GM04504 (cell line): ENCODE results near the gene MAGI1.
"Not testable (repeated sequence)": the region's sequence is repeated elsewhere in the genome, so short reads cannot be mapped to it uniquely, and the experiment has no call there.

Experiments used
- DNase-seq: peaks from one replicate; pipeline ENCODE4 v3.0.0-alpha.2; 2012; ENCODE audit warnings: low read depth

Gene MAGI1

DNA sequence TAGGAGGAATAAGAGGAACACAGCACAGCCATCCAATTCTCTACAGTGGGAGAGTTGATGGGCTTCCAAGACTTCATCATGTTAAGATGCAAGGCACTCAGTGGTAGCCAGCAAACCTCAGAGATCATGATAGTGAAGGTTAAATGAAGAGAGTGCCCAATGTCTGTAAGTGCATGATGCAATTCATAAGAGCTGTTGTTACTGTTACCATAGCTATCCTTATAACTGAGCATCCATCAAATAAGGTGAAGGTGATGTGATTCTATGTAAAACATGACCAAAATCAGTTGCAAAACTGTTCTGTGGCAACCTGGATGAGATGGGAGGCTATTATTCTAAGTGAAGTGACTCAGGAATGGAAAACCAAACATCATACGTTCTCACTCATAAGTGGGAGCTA is 289.7 kb downstream of the MAGI1 start:
- DNase-seq = no peak

DNA sequence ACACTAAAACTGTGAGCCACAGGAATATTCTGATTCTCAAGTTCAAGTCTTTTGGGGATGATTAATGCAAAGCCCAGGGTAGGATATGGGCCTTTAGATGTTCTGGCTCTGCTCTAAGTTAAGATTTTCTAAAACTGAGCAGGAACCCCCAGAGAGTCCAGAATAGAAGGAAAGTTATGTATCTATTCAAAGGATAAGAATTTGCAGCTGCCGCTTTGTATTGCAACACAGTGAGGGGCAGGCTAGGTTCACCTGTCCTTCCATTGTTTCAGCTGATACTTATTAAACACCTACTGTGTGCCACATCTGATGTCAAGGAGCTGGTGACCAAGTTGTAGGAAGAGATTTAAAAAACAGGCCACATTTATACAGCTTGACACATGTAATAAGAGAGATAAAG is 290.4 kb downstream of the MAGI1 start:
- no peak for DNase-seq

DNA sequence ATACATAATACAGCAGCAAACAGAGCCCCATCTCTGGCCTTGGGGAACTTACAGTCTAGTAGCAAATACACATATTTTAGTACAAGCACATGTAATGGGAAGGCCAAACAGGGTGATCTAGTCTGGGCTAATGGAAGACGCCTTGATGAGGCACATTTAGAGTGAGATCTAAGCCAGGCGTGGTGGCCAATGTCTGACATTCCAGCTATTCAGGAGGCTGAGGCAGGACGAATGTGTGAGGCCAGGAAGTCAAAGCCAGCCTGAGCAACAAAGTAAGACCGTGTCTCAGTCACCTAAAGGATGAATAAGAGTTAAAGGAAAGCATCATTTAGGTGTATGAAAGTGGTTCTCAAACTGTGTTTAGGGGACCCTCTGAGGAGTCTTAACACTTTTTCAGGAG is 291.9 kb downstream of the MAGI1 start:
- DNase-seq = no peak

DNA sequence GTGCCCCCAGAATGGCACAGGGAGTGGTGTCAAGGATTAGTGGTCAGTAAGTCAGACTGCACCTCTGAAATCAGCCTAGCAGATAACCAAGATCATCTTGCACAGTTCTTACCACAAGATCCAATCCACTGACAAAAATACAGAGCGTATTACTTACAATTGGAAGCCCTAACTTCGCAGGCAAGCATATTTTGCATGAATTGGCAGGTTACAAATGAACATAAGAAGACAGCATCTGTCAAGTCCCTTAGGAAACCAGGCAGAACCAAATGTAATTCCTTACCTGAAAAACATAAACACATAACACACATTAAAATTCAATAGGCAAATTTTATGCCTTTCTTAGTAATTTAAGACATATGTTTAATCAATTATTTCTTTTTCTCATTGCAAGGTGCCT is 293.4 kb downstream of the MAGI1 start:
- DNase-seq = no peak

DNA sequence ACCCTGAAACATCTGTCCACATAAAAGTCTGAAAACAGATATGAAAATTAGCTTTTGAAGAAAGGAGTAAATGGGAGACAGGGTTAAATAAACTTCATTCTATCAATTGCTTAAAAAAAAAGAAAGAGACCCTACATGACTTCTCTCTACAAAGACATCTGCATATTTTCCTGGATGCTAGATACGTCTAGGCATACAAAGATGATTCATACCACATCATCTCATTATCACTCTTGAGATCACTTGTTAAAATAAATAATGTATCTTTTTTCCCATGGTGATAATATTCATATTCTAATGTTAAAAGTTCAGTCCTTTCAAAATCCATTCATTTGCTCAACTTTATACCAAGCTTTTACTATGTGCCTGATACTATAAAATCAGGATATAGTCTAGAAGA is 295.8 kb downstream of the MAGI1 start:
- DNase-seq = no peak

DNA sequence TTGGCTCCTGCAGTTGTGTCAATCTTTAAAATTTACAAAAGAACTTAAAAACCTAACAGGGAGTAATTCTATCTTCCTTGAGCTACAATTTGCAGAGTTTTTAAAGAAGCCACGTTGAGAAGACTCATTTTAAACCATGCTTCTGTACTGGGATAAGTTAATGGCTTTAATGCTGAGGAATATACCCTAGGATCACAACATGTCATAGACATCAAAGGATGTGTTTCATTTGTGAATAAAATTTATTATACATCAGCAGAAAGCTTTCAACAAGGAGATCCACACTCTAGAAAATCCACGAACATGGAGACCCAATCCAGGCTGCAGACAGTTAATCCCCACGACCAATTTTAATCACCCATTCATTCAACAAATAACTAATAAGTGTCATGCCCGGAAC is 297.2 kb downstream of the MAGI1 start:
- no peak for DNase-seq

DNA sequence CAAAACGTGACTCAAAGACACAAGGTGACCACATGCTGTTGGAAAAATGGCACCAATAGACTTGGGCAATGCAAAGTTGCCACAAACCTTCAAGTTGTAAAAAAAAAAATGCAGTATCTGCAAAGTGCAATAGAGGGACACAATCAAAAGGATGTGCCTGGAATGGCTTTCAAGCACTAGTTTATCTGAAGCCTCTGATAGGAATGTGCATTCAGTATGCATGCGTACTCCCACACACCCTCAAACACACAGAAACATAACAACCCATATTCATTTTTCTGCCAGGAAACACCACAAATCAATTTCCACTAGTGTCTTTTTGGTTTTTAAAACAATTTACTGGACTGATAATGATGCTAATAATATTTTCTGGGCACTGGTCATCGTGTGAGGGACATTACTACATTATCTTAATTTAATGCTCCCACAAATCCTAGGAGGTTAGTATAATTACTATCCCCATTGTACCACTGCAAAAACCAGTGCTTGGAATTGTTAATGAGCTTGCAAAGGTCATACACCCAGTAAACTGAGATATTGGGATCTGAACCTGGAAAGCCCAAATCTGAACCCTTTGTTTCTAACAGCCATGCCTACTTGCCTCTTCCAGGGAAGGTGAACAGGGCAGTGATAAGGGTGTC is 298.7 kb downstream of the MAGI1 start:
- no peak for DNase-seq

DNA sequence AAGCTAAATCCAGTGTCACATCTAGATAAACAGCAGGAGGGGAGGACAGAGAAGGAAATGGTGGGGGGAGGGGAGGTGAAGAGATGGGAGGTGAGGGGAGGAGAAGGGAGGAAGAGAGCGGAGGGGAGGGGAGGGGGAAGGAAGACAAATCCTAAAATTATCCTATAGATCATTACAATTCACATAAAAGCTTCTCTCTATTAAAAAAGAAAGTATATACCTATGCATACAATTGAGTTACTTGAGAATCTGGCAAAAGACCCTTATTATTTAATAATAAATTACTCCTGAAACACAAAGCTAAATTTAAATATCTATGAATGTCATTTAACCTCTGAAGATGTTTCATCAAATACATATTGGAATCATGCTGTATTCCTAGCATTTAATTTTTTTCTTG is 303.9 kb downstream of the MAGI1 start:
- DNase-seq = no peak

DNA sequence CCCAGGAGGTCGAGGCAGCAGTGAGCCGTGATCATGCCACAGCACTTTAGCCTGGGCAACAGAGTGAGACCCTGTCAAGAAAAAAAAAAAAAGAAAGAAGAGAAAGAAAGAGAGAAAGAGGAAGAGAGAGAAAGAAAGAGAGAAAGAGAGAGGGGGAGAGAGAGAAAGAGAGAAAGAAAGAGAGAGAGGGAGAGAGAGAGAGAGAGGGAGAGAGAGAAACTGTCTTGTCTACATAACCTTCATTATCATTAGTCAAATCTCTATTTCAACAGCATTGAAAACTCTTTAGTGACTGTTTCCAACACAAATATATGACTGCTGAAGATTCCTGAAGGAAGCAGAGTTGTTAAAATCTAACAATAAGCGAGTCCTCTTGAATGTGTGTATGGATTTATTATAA is 304.3 kb downstream of the MAGI1 start:
- no peak for DNase-seq

DNA sequence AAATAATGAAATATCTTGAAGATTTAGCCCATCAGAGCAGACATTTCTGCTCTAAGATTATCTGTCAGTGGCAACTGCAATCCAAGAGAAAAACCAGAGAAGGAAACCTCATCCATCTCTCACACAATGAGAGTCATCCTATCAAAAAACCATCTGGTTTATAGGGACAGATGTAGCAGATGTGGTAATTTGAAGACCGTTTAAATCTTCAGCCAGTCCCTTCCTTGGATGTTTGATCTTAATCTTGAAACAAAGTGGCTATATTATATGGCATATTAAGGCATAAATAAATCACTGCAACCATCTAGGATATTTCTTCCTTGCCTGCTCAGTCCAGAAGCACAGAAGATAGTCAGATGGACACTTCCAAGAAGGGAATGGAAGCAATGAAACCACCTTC is 305.3 kb downstream of the MAGI1 start:
- DNase-seq = no peak

DNA sequence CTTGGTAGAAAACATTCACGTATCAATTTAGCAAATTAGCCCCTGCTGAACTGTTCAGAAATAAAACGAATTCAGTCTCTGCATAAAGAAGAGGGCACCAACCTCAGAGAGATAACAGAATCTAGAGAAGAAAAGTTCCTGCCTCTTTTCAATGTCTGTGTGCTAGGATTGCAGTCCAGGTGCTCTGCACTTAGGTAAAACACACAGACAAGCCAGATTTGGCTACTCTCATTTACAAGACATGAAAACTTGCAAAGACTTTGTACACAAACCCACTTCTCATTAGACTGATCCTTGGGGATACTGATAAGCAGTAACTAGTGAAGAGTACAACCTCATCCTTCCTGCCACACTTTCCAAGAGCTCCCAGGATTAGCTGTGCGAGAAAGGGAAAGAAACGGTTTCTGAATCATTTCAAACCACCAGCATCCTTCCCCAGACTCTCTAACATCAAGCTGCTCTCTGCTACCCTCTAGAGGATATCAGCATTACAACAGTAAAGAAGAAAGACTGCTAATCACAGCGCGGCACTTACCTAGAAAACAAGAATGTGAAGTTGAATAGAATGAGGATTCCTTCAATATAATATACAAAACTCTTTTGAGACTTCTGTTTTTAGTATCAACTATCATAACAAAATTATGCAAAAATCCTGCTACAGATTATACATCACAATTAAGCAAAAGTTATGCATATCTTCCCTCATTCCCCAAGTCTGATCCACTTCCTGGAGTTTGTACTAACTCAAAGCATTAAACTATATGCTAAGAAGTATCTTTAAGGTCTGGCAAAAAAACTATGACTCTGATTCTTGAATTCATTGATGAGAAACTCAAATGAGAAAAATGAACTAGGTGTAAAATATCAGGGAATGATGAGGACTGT is 306.4 kb downstream of the MAGI1 start:
- DNase-seq = peak; percentile 40

DNA sequence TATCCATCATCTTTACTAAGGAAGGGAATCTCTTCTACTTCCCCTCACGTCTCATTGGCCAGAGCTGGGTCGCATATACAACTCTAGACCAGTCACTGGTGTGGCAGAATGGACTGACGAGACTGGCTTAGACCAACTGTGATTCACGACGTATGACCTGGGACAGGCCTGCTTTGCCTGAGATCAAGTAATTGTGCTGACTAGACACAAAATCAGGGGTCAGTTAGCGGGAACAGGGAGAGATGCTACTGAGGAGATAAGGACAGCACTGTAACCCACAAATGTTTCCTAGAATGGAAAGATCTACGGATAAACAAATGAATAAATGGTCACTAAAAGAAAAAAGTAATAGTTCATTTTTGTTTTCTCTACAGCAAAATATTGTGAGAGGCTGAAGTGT is 308.3 kb downstream of the MAGI1 start:
- DNase-seq = no peak

DNA sequence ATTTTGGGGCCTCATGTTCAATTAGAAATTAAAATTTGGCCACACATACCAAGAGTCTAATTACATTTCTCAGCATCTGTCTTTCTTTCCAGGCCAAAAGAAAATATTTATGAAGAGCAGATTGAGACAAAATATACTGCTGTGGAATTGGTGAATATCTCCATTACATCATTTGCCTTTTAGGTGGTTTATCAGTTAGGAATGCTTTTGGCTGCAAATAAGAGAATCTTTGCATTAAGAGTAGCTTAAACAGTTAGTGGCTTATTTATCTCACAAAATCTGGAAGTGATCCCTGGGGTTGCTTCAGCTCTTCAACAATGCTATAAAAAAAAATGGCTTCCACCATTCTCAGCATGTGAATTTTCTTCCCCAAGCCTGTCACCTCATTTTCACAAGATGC is 308.7 kb downstream of the MAGI1 start:
- DNase-seq = peak; percentile 25

DNA sequence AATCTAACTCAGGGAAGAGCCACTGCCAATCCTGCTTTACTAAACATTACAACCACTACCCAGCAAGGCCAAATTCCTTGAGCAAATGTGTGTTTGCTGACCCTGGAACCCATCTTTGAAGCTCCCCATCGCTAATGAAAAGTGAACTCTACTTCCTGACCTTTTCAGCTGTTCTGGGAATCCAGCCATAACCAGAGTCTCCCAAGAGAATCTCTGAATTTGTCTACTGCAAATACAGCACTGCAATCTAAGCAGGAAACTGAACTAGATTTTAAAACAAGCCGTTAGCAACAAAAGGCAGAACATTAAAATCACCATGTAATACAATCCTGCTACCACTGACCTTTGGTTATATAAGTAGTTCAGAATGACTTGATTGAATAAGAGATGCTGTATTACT is 309.2 kb downstream of the MAGI1 start:
- DNase-seq = peak; percentile 26

DNA sequence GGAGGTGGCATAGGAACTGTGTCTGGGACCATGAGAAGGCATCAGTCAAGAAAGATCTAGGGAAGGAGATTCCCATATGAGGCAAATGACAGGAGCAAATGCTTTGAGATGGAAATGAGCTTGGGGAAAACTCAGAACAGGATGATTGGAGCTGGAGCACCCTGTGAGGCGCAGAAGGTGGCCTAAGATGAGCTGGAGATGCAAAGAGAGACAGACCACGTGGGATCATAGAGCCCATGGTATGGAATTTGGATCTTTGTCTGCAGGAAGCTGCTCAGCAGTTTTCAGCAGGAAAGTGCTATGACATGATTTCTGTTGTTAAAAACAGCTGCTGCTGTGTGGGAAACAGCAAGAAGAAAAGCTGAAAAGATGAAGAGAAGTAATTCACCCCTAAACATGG is 310.6 kb downstream of the MAGI1 start:
- no peak for DNase-seq

DNA sequence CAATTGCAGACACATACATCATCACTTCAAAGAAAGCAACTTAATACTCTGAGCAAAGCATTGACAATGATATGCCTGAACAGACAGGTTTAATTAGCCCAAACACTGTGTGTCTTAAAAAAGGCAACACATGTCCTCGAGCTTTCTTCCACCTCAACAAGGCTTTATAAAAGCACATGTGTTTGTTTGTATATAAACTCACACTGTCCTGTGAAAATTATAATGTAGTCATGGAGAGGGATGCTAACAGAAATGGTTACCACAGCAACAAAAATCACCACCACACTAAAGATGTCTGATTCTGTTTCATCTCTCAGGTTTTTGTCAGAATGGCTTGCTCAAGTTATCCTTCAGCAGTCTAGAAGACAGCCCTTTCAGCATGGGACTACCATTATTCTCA is 314.7 kb downstream of the MAGI1 start:
- no peak for DNase-seq

DNA sequence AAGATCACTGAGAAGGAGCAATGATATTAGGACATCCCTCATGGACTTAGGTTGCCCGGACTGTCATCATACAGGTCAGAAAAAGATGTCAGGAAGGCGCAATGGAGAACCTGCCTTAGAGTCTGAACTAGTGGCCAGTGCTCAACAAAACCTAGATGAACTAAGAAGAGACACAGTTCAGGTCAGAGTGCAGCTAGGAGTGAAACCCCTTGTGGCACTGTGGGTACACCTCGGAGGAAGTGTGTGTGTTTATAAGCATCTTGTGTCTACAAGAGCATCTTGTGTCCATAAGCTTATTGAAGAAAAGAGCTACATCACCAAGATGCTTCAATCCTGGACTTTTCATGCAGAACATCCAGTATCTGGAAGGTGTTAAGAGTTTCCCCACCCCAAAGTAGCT is 315.7 kb downstream of the MAGI1 start:
- no peak for DNase-seq

DNA sequence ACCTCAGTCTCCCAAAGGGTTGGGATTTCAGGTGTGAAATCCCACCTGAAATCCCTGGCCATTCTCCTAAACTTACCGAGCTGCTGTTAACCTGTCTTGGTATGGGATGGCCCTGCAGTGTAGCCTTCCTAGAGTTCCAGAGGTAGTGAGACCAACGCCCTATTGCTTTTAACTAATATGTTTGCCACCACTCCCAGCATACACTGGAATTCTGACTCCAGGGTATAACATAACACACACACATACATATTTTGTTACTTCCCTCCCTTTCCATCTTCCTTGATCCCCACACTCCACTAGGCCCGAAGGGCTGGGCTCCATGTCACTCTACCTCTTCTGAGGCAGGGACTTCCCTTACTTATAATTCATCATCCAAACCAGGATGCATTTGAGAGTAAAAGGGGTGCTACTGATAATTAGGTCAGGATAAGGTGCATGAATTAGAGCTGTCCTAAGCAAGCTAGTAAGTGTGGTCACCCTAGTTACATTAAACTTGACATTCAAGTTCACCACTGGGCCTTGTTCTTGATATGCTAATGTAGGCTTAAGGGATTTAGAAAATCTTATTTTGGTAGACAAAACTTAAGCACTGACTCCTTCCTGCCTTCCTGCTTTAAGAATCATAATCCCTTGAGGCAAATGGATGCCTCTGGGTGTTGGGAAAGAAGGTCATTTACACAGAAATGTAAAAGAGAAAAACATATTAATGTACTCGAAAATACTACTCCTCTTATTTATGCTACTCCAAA is 317.6 kb downstream of the MAGI1 start:
- no peak for DNase-seq

DNA sequence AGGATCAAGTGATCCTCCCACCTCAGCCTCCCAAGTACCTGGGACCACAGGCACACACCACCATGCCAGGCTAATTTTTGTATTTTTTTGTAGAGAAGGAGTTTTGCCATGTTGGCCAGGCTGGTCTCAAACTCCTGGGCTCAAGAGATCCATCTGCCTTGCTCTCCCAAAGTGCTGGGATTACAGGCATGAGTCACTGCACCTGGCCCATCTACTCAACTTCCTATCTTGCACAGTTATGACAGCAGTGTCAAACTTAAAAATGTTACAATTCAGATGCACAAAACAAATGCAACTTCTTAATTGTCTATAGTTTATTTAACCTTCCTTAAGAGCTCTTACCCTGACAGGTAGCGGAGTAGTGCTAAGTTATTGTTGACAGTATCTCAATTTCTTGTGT is 319.1 kb downstream of the MAGI1 start:
- DNase-seq = not testable (repeated sequence)

DNA sequence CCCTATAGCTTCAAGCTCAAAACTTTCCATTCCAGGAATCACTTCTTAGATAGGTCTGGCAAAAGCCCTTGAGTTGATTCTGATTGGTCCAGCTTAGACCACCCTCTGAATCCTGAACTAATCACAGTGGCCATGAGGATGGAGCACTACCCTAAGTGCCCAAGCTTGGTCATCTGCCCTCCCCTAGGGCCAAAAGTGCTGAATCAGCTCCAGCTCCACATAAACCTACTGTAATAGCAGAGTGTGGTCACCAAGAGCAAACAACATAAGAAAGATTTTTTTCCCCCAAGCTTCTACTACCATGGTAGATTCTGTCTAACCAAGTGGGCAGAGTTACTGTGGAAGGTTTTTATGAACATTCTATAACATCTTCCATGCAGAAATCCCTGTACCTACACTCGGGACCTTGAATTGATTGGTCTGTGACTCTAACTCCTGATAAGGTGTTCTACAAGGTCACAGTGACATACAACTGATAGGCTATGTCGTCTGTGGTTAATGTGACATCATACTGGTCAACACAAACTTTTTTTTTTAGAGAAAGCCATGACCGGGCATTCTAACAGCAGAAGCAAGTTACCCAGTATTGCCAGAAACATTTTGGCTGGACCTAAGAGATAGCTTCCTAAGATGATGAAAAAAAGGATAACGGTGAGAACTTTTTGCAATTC is 320.9 kb downstream of the MAGI1 start:
- DNase-seq = no peak

DNA sequence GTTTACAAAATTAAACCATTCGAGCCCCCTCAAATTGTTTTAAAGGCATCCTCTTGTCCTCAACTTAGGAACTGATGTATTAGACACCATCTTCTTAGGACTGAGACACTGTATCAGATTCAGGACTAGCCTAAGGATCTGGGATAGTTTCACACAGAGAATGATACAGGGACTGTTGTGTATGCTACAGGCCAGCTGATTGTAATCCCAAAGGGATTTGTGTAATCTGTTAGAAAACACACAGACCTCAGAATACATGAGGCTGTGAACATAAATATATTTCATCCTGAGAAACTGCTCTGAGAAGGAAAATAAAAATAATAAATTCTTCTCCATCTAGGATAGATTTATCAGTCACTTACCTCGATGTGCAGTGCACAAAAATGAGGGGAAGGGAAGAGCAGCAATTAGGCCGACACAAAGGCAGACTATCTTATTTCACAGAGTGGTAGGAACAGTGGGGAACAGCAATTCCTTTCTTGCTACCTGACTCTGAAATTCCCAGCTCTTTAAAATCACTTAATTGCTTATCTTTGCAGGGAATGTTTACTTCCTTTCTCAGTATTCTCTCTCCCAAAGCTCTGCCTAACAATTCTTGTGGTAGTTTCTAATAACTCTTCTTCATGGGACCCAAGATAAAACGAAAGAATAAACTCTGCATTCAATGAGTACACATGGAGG is 322.5 kb downstream of the MAGI1 start:
- no peak for DNase-seq

DNA sequence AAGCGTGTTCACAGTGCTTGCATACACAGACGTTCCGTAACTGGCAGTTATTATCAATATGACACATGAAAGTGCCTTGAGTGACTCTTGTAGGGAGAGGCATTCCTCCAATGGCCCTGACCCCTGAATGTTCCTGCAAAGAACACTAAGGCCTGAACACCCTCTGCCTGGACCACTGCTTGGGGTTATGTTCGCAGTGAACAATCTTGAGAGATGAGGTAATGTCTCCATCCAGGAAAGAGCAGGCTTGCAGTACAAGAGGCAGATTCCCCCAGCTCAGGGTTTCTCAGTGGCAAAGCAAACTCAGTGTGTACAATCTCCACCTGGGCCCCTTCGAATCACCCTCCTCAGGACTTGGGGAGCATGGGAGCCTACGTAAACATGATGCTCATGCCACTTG is 324.6 kb downstream of the MAGI1 start:
- DNase-seq = no peak
